Measurements from ENCODE around the gene BRI3.

DNA sequence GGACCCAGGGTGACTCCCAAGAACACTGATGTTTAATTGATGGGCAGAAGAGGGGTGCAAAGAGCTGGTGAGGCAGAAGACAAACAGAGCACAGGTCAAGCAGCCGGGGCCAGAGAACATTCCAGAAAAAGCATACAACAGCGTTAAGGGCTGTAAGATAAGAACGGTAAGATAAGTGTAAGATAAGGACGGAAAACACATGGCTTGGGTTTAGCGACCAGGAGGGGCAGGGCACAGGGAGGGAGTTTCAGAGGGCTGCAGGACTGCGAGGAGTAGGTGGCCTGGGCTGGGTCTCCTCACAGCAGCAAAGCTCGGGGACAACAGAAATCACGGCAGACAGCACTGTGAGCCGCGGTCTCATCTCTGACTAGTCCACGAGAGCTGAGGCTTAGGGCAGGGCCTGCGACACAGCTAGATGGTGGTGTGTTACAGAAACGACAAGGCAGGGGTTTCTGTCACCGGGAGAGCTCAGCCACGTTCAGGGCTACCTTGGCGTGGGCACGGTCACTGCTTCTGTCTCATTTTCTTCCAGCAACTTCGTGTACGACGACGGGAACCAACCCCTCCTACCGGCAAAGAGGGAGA, 24.6 kb downstream of the BRI3 start:
- TF ChIP-seq POLR2A (IDR thresholded peaks at IDR 0.05) (no peak), POLR2AphosphoS5 (IDR thresholded peaks at IDR 0.05) (no peak)
- TF ChIP-seq, protein P1, sequence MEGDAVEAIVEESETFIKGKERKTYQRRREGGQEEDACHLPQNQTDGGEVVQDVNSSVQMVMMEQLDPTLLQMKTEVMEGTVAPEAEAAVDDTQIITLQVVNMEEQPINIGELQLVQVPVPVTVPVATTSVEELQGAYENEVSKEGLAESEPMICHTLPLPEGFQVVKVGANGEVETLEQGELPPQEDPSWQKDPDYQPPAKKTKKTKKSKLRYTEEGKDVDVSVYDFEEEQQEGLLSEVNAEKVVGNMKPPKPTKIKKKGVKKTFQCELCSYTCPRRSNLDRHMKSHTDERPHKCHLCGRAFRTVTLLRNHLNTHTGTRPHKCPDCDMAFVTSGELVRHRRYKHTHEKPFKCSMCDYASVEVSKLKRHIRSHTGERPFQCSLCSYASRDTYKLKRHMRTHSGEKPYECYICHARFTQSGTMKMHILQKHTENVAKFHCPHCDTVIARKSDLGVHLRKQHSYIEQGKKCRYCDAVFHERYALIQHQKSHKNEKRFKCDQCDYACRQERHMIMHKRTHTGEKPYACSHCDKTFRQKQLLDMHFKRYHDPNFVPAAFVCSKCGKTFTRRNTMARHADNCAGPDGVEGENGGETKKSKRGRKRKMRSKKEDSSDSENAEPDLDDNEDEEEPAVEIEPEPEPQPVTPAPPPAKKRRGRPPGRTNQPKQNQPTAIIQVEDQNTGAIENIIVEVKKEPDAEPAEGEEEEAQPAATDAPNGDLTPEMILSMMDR (IDR thresholded peaks at IDR 0.05) = no peak

Measured in suprapubic skin (tissue), 4 donors.